GM18951 (cell line): Measurements from ENCODE around the gene AGT.

Experiments used
- POLR2A ChIP-seq: IDR thresholded peaks from 4 replicates; pipeline ENCODE4 v1.6.1; 2011; ENCODE audit warnings: mild to moderate bottlenecking; ENCODE audit not compliant: insufficient read length, insufficient read depth; ENCODE audit errors: extremely low read depth
- in situ Hi-C: fragments of 300-500 bp; cut with MboI; formaldehyde crosslinking; loops from one replicate; pipeline ENCODE4 v1.12.0; 2022; ENCODE audit warnings: low sequenced_read_pairs, mixed read lengths, inconsistent platforms; ENCODE audit not compliant: unreplicated experiment

Gene AGT

DNA sequence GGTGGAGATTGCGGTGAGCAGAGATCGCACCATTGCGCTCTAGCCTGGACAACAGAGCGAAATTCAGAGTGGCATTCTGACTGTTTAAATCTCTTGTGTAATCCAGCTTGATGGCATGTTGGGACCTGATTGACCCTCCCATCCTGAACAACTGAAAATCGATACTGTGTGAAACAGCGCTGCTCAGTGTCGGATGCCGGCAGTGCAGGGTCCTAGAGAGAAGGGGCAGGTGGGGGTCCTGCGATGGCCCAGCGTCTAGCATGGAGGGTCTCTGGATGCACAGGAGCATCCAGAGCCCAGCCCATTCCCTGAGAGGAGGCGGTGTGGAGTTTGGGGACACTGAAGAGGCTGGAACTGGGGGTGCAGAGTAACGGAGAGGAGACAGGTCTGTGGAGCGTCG, 15.8 kb downstream of the AGT start:
- in situ Hi-C loops, result no loop called here
- no peak for TF ChIP-seq POLR2A

DNA sequence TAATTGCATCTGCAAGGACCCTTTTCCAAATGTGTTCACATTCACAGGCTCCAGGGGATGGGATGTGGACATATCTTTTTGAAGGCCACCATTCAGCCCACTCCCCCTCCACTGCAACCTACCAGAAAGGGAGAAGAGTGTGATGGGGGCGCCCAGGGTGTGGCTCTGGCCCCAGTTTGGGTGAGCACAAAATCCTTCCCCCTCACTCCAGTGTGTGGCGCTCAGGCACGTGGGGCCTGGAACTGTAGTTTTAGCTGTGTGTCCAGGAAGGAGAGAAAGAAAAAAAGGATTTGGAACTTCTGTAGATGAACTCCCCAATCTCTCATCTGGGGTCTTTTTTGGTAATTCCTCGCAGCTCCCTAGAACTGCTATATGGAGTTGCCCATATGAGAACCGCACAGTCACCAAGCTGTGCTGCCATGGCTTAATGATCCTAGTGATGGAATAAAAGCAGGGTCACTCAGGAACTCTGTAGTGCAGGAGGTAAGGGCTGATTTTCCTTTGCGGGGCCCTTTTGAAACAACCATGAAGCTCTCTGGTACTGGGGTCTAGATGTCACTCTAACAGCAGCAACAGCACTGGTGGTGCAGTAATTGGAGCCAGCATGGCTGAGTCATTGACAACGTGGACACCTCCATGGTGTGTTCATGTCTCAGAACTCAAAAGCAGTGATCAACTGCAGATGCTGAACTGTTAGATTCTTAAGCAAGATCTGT, 17.0 kb downstream of the AGT start:
- in situ Hi-C loops, result no loop called here
- no peak for TF ChIP-seq POLR2A

DNA sequence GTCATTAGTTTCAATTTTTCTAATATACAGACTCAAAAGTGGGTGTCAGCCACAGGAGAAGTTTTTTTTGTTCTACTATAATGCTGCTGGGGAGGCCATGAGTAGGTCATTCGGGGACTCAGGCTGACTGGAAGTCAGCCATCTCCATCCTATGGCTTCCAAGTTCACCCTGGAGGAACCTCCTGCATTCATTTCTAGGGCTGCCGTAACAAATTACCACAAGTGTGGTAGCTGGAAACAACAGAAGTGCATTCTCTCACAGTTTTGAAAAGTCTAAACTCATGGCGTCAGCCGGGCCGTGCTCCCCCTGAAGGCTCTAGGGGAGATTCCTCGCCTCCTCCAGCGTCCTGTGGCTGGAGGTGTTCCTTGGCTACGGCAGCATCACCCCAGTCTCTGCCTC, 17.7 kb downstream of the AGT start:
- no peak for TF ChIP-seq POLR2A
- in situ Hi-C loops, result no loop called here

DNA sequence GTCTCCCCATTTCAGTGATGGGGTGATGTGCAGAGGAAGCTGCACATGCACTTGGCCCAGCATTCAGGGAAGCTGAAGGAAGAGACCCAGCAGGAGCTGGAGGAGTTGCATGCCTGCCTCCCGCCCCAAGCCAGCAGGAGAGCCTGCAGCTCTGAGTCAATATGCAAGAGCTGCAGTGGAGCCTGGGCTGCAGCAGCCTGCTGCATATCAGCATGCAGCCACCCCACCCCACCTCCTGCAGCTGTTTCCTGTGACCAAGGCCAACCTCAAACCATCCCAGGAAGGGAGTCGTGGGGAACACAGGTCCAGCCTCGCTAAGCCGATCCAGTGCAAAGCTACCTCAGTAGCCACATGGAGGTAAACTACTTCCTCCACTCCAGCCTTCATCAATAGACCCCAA, 18.9 kb downstream of the AGT start:
- in situ Hi-C loops, result no loop called here
- TF ChIP-seq POLR2A, result no peak

DNA sequence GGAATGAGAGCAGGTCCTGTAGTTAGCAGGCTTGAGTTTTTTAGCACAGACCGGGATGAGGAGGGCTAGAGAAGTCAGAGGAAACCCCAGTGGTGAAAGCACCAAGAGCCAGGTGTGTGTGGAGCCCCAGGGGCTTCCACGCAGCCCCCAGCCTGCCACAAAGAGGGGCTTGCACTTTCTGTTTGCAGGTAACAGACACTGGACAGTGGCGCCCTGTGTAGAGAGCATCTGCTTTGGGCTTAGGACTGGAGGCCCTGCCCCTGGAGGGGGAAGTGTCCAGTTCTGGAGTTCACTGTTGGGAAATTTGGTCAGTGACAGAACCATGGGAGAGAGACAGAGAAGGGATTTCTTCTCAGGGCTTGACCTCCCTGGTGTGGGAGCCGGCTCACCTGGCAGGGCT, 19.5 kb downstream of the AGT start:
- in situ Hi-C loops, result no loop called here
- TF ChIP-seq POLR2A, result no peak

DNA sequence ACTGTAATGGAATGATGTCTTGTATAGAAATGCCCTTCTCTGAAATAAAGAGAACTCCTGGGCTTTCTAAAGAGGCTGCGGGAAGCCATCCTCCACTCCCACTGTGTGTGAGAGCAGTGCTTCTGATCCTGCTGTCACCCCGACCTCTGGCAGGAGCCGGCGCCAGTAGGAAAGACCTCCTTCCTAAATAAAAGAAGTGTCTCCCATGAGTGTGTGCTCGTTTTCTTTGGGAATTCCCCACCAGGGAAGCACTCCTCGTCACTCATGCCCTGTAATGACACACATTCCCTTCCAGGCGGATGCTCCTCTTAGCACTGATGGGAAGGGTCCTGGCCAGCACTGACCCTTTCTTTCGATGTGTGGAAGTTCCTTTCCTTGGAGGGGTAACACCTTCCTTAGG, 20.1 kb downstream of the AGT start:
- no peak for TF ChIP-seq POLR2A
- in situ Hi-C loops, result no loop called here

DNA sequence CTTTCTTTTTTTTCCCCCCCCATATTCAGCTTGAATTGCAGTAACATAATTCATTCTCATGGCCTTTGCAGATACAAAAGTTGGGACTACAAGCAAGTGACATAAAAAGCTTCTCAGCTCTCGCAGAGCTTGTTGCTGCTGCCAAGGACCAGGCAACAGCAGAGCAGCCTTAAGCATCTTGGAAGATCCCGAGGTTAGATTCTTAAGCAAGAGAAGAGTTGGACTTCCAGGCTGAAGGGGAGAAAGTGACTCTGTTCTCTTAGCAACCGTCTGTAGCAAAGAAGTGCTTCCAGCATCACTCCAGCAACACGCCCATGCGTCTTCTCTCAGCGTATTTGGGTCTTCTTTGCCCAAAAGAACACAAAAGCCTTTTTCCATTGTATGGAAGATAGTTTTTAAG, 20.7 kb downstream of the AGT start:
- TF ChIP-seq POLR2A, result no peak

DNA sequence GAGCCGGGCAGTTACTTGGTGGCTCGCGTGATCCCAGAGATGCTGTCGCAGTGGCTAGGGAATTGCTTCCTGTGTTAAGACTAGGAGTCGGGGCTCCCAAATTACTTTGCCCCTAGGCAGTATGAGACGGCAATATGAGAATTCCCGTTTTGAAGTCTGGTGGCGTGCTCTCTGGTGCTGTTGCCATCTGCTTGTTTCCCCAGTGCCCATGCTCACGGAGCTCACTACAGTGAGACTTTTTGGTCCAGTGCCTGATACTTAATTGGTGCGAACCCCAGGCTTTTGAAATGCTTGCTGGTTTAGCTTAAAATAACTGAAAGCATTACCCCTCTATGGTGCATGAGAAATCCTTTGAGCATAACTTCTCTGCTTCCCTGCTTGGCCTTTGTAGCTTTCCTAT, 22.3 kb downstream of the AGT start:
- no peak for TF ChIP-seq POLR2A
- in situ Hi-C loops, result no loop called here

More for the DNA sequence above, 20.7 kb downstream of the AGT start:
- in situ Hi-C loops, result no loop called here

DNA sequence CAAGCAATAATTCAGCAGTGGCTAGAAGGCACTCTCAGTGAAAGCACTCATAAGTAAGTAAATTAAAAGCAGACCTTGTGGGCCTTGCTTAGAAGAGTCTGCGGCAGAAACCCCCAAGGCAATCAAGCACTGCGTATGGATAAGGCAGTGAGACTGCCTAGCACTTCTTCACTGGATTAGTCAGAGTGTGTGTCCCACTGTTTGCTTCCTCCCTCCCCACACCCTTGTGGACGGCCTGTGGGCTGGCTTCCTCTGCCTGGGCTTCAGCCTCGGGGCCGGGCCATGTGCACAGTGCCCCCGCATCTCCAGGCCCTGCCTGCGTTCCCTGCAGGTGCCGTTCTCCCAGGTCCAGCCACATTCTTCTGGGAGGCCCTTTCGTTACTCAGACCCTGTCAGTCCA, 23.8 kb downstream of the AGT start:
- in situ Hi-C loops, result no loop called here
- TF ChIP-seq POLR2A, result no peak

DNA sequence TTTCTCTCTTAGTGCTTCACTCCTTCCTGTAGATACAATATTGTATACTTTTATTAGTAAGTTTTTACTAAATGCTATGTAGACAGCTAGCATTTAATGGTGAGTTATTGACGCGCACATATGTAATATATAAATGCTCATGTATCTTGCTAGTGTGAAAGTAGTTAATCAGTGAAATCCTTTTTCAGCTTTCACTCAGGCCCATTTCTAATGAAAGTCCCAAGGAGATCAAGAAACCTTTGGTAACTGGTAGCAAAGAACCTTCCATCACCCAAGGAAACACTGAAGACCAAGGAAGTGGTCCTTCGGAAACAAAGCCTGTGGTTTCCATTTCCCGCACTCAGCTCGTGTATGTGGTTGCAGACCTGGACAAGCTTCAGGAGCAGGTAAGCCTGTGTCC, 27.2 kb downstream of the AGT start:
- in situ Hi-C loops, result no loop called here

DNA sequence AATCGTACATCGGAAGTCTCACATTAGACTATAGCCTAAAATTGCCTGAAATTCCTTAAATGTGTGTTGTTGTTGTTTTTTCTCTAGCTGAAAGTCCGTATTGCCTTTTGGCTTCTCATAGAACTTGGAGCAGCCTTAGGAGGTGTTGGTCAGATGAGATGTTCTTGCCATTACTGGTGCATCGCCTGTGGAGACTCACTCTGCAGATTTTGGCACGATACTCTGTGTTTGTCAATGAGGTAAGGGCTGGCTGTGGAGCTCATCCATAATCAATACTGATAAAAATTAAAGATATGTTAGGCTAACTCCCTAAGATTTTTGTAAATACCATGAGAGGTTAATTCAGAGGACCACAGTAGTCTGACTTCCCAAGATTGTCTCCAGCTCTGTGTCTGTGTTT, 28.9 kb downstream of the AGT start:
- in situ Hi-C loops, result no loop called here
- TF ChIP-seq POLR2A, result no peak

More for the DNA sequence above, 27.2 kb downstream of the AGT start:
- TF ChIP-seq POLR2A, result no peak

DNA sequence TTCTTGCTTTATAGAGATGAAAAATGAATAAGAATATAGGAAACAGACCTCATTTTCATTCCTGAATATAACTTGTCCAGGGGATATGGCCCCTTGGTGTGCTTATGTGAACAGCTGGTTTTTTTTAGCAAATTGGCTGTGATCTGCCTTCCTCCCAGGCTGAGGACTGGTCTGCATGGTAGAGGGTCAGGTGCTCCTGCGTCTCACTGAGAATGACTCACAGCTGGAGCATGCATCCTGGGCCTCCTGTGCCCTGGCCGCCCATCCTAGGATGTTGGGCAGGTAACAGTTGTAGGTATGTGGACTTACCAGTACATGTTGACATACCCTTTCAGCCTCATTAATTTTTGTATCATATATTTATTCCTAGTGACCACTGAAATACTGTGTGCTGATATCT, 29.8 kb downstream of the AGT start:
- in situ Hi-C loops, result no loop called here
- TF ChIP-seq POLR2A, result no peak

DNA sequence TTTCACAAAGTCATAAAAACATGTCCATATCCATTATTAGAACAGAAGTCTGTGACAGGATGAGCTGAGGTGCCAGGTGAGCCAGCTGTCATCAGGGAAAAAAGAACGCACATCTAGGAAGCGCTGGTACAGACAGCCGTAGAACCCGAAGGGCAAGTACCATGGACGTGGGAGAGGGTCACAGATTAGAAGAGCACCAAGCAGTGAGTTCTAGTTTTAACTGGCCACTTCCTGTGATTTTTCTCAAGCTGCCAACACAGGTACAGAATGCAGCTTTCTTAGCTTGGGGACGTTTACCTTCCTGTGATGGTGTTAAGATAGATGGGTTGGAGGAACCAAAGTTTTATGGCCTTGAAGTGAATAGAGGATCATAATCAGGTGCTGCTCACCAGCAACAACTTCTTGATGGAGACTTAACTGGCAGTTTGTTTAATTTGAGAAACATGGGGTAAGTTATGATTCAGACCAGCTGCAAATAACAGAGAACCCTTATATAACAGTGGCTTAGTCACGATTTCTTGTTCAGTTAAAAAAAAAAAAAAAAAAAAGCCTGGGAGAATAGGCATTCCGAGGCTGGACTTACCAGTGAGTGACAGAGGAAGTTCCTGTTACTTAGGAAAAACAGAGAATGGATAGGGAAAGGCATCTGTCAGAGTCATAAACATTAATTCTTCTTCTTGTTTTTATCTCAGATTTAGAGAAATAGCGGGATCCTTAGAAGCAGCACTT, 30.9 kb downstream of the AGT start:
- no peak for TF ChIP-seq POLR2A

DNA sequence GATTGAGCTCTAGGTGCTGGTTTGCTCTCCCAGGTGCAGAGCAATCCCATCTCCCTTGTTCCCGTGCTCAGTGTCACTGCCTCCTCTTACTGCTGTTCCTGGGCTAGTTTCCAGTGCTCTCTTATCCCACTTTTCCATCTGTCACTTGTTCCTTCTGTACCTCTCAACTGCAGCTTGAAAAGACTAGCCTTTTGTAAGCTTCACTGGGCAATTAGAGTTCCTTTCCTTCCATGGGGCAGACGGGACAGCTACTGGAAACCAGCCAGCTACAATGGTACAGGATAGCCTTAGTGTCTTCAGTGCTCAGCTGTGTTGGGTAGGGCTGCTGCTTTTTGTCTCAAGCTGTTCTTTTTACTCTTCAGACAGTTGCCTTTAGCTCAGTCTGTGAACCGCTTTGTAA, 31.6 kb downstream of the AGT start:
- in situ Hi-C loops, result no loop called here
- TF ChIP-seq POLR2A, result no peak

More for the DNA sequence above, 30.9 kb downstream of the AGT start:
- in situ Hi-C loops, result no loop called here
